Adrenal gland (tissue), 5 donors: ENCODE measurements around the gene TMEM200A.

ENCODE experiments used
- CTCF ChIP-seq, 6 experiments: fragments of 450-650 bp in 4 of 6; fragments of 200-600 bp in 2 of 6; sonication (generic) in 1 of 6; IDR thresholded peaks; 1 replicate in 5 of 6; 2 replicates in 1 of 6; pipeline versions ENCODE4 v1.5.1 to v1.8.0; 2016 to 2021; ENCODE audit warnings: antibody characterized with exemption in 6 of 6, mild to moderate bottlenecking in 2 of 6, moderate library complexity in 1 of 6
- POLR2A ChIP-seq, 2 donors: fragments of 450-650 bp; IDR thresholded peaks; one replicate each; pipeline ENCODE4 v1.6.1; 2017; ENCODE audit warnings: antibody characterized with exemption in 2 of 2, mild to moderate bottlenecking in 2 of 2, moderate library complexity in 1 of 2
- donor health status: DM: no; HTN: no; CAD: no.

GRCh38 chr6:130452336-130452735, 86.5 kb downstream of the TMEM200A start:
- TF ChIP-seq CTCF (IDR thresholded peaks at IDR 0.05) = no peak
- TF ChIP-seq POLR2A (IDR thresholded peaks at IDR 0.05) = no peak
